Measurements from ENCODE around the gene TNFAIP8L3. TPM values are rescaled to one million over a fixed set of nuclear protein-coding genes. Genes with fewer than 3 reads are reported as not detected.
"Not testable (repeated sequence)": the region's sequence is repeated elsewhere in the genome, so short reads cannot be mapped to it uniquely, and the experiment has no call there.

The TNFAIP8L3 gene
- polyA plus RNA-seq (2011; rRNA removed) (0.30 and 0.36 TPM in 2 replicates), polyA minus RNA-seq (2011; rRNA and poly(A)+ RNA removed) (0.23 and 0.39 TPM in 2 replicates)

GRCh38 chr15:51094606-51095569 is at the start of gene TNFAIP8L3:
Gene TNFAIP8L3 (minus strand): TSS chr15:51094906. CDS start chr15:51094595, 311 bp downstream.
- DNase-seq (ENCODE audit: low read depth, low spot score), result no peak
- no peak for TF ChIP-seq CTCF (IDR thresholded peaks at IDR 0.05; ENCODE audit: low read depth, low read length)
- Histone ChIP-seq H3K27ac (ENCODE audit: low read depth, low read length) (no peak within 1 kb of the TSS), H3K27me3 (ENCODE audit: control insufficient read depth, insufficient read depth, low read length) (peaks cover 53% of the 10 kb centered on the region), H3K9me3 (ENCODE audit: control insufficient read depth, insufficient read depth, low read length) (no peaks in the 10 kb centered on the region; the same call in 1 of the 2 replicates), H3K4me3 (ENCODE audit: low read depth, low read length) (peak within 1 kb of the TSS; percentile 58)
- CTCF ChIA-PET, result interaction anchor here (0.7 kb wide), 1 partner anchor 38 kb away, joined by 7 read pairs; no protein-coding TSS in a partner anchor
- POLR2A ChIA-PET, result interaction anchor here (0.7 kb wide), 1 partner anchor 13 kb away, joined by 6 read pairs; no protein-coding TSS in a partner anchor

GRCh38 chr15:51144021-51144532 is 49.4 kb upstream of the TNFAIP8L3 start:
- H3K27me3 ChIP-seq (ENCODE audit: control insufficient read depth, insufficient read depth, low read length), result peaks cover 3% of the 10 kb centered on the region
- ChIA-PET POLR2A (no interaction called here), CTCF (interaction anchor here (1.3 to 3.4 kb wide), 4 partner anchors 11 to 632 kb away, joined by 4 to 22 read pairs (median 8); no protein-coding TSS in a partner anchor)
- H3K27ac ChIP-seq (ENCODE audit: low read depth, low read length), result no peak overlapping the region
- H3K9me3 ChIP-seq (ENCODE audit: control insufficient read depth, insufficient read depth, low read length), result no peaks in the 10 kb centered on the region
- H3K4me3 ChIP-seq (ENCODE audit: low read depth, low read length), result no peak overlapping the region
- DNase-seq (ENCODE audit: low read depth, low spot score), result peak; percentile 20
- TF ChIP-seq CTCF (IDR thresholded peaks at IDR 0.05; ENCODE audit: low read depth, low read length), result no peak

- H3K27me3 ChIP-seq (ENCODE audit: control insufficient read depth, insufficient read depth, low read length); POLR2A ChIA-PET; DNase-seq (ENCODE audit: low read depth, low spot score); H3K9me3 ChIP-seq (ENCODE audit: control insufficient read depth, insufficient read depth, low read length); H3K4me3 ChIP-seq (ENCODE audit: low read depth, low read length); H3K27ac ChIP-seq (ENCODE audit: low read depth, low read length): not testable (repeated sequence)
- CTCF ChIA-PET, result interaction anchor here (1.1 kb wide), 1 partner anchor 23 kb away, joined by 5 read pairs; no protein-coding TSS in a partner anchor
Observed at GRCh38 chr15:51140347-51140746, 45.6 kb upstream of the TNFAIP8L3 start.

- Histone ChIP-seq H3K27ac (ENCODE audit: low read depth, low read length) (no peak overlapping the region), H3K9me3 (ENCODE audit: control insufficient read depth, insufficient read depth, low read length) (no peaks in the 10 kb centered on the region), H3K27me3 (ENCODE audit: control insufficient read depth, insufficient read depth, low read length) (peaks cover 7% of the 10 kb centered on the region), H3K4me3 (ENCODE audit: low read depth, low read length) (no peak overlapping the region)
- no peak for TF ChIP-seq CTCF (IDR thresholded peaks at IDR 0.05; ENCODE audit: low read depth, low read length)
- POLR2A ChIA-PET, result no interaction called here
- DNase-seq (ENCODE audit: low read depth, low spot score), result no peak
- CTCF ChIA-PET, result no interaction called here
Observed at GRCh38 chr15:51139091-51139490, 44.4 kb upstream of the TNFAIP8L3 start.

GRCh38 chr15:51137880-51138430 is 43.2 kb upstream of the TNFAIP8L3 start:
- no peak overlapping the region for H3K4me3 ChIP-seq (ENCODE audit: low read depth, low read length)
- no peak for DNase-seq (ENCODE audit: low read depth, low spot score)
- CTCF ChIA-PET, result interaction anchor here (1.1 kb wide), 1 partner anchor 26 kb away, joined by 6 read pairs; no protein-coding TSS in a partner anchor
- no peak overlapping the region for H3K27ac ChIP-seq (ENCODE audit: low read depth, low read length)
- H3K9me3 ChIP-seq (ENCODE audit: control insufficient read depth, insufficient read depth, low read length), result no peaks in the 10 kb centered on the region
- no peak for TF ChIP-seq CTCF (IDR thresholded peaks at IDR 0.05; ENCODE audit: low read depth, low read length)
- POLR2A ChIA-PET, result interaction anchor here (0.6 kb wide), 1 partner anchor 58 kb away, joined by 11 read pairs; no protein-coding TSS in a partner anchor
- peaks cover 7% of the 10 kb centered on the region for H3K27me3 ChIP-seq (ENCODE audit: control insufficient read depth, insufficient read depth, low read length)
